ENCODE results near the gene DHRSX. TPM values are rescaled to one million over a fixed set of nuclear protein-coding genes. Genes with fewer than 3 reads are reported as not detected.

DHRSX gene
- total and polyA plus RNA-seq, 10 of the 15 experiments (the other 5 are each of a cell fraction or from before 2014, with no cell fraction given): 1.7 to 39.5 (median 16.5) TPM

- Histone ChIP-seq H3K36me3 (ENCODE audit: control insufficient read depth in 2 of 2, insufficient read depth in 2 of 2, low read length in 1 of 2) (no peaks in the 10 kb centered on the region), H3K9me3 (replicated peaks; ENCODE audit: control insufficient read depth, insufficient read depth, low read length) (peaks cover 3% of the 10 kb centered on the region; the same call in 2 of the 3 replicates), H3K9ac (ENCODE audit: control insufficient read depth, insufficient read depth, low read length) (no peak overlapping the region), H3K27ac (ENCODE audit: control insufficient read depth, insufficient read depth) (no peak overlapping the region), H3K4me1 (ENCODE audit: control insufficient read depth, insufficient read depth, low read length) (no peaks in the 10 kb centered on the region), H3K4me3 (no peak overlapping the region), H3K27me3 (replicated peaks in 1 of 2; ENCODE audit: control insufficient read depth in 2 of 2, insufficient read depth in 2 of 2, low read length in 1 of 2) (no peaks in the 10 kb centered on the region), H3K79me2 (ENCODE audit: control insufficient read depth, insufficient read depth, low read length) (no peaks in the 10 kb centered on the region), H2AFZ (ENCODE audit: control insufficient read depth, low read depth, low read length) (no peak overlapping the region), H4K20me1 (ENCODE audit: control insufficient read depth, insufficient read depth) (no peaks in the 10 kb centered on the region), H3K4me2 (ENCODE audit: control insufficient read depth, insufficient read depth) (no peak overlapping the region)
- BruUV-seq (replicated peaks): no TSS peak
- SMC1A ChIA-PET (ENCODE audit: uncharacterized antibody, unreplicated experiment): no interaction called here
- WGBS (ENCODE audit: insufficient coverage, insufficient replicate concordance, low lambda C conversion rate, missing lambda C conversion rate): 41% methylated on average over 7 of the region's 7 CpGs
- in situ Hi-C loops (cut with MboI) (no loop called here), intact Hi-C loops (cut with micrococcal nuclease; ENCODE audit: unreplicated experiment) (no loop called here)
- POLR2A ChIA-PET: no interaction called here
- FAIRE-seq: no peak
- no peak for DNase-seq (ENCODE audit: low read depth, low spot score)
- no peak for ATAC-seq
- RAD21 ChIA-PET (ENCODE audit: unreplicated experiment): no interaction called here
- TF ChIP-seq PAX8 (IDR thresholded peaks at IDR 0.05) (no peak), SMAD1 (IDR thresholded peaks at IDR 0.05; ENCODE audit: low read depth, partially characterized antibody) (no peak)
- CTCF ChIA-PET: no interaction called here
Measured at GRCh38 chrX:2549876-2550275, 49.1 kb upstream of the DHRSX start.

DNA sequence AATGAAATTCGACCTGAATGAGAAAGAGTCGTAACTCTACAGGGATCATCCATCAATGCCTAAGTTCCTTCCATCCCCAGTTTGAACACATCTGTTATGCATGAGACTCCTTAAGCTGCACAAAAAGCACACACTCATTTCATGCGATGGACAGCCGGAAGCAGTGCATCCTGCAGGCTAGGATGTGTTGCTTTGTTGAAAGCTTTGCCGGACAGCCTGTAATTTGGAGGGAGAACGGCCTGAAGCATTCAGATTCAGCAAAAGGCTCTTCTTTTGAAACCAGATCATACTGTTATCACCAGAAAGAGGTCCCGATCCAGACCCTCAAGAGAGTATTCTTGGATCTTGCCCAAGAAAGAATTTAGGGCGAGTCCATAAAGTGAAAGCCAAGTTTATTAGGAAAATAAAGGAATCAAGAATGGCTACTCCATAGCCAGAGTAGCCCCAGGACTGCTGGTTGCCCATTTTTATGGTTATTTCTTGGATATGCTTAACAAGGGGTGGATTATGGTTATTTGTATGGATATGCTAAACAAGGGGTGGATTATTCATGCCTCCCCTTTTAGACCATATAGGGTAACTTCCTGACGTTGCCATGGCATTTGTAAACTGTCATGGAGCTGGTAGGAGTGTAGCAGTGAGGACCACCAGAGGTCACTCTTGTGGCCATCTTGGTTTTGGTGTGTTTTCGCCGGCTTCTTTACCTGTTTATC, 48.1 kb upstream of the DHRSX start:
- RAD21 ChIA-PET (ENCODE audit: unreplicated experiment): no interaction called here
- no TSS peak for BruUV-seq (replicated peaks)
- no peak overlapping the region for H2AFZ ChIP-seq (ENCODE audit: control insufficient read depth, low read depth, low read length)
- no peak overlapping the region for H3K4me3 ChIP-seq
- intact Hi-C loops (cut with micrococcal nuclease; ENCODE audit: unreplicated experiment) (no loop called here), in situ Hi-C loops (cut with MboI) (no loop called here)
- TF ChIP-seq YY1 (IDR thresholded peaks at IDR 0.05; ENCODE audit: low read depth, low read length): peak; percentile 48; the same call in 1 of the 2 replicates
- TF ChIP-seq NFIC (IDR thresholded peaks at IDR 0.05; ENCODE audit: low read depth, low read length): no peak
- 0 out of 4 replicates have a peak, but pooled peaks of 1 of the 2 experiments have one; percentile 28 for TF ChIP-seq SRF (IDR thresholded peaks at IDR 0.05; ENCODE audit: low read depth in 2 of 2, low read length in 2 of 2)
- no peak overlapping the region for H3K4me2 ChIP-seq (ENCODE audit: control insufficient read depth, insufficient read depth)
- SMC1A ChIA-PET (ENCODE audit: uncharacterized antibody, unreplicated experiment): no interaction called here
- no peaks in the 10 kb centered on the region for H3K36me3 ChIP-seq (ENCODE audit: control insufficient read depth in 2 of 2, insufficient read depth in 2 of 2, low read length in 1 of 2)
- CTCF ChIA-PET: no interaction called here
- WGBS (ENCODE audit: insufficient coverage, insufficient replicate concordance, low lambda C conversion rate, missing lambda C conversion rate): 70% methylated on average over 11 of the region's 11 CpGs
- H3K4me1 ChIP-seq (ENCODE audit: control insufficient read depth, insufficient read depth, low read length): no peaks in the 10 kb centered on the region
- POLR2A ChIA-PET: no interaction called here
- H3K27me3 ChIP-seq (replicated peaks in 1 of 2; ENCODE audit: control insufficient read depth in 2 of 2, insufficient read depth in 2 of 2, low read length in 1 of 2): no peaks in the 10 kb centered on the region
- peaks cover 3% of the 10 kb centered on the region; the same call in 2 of the 3 replicates for H3K9me3 ChIP-seq (replicated peaks; ENCODE audit: control insufficient read depth, insufficient read depth, low read length)
- FAIRE-seq: no peak
- DNase-seq (ENCODE audit: low read depth, low spot score): no peak
- no peaks in the 10 kb centered on the region for H4K20me1 ChIP-seq (ENCODE audit: control insufficient read depth, insufficient read depth)
- no peak overlapping the region for H3K9ac ChIP-seq (ENCODE audit: control insufficient read depth, insufficient read depth, low read length)
- H3K79me2 ChIP-seq (ENCODE audit: control insufficient read depth, insufficient read depth, low read length): no peaks in the 10 kb centered on the region
- H3K27ac ChIP-seq (ENCODE audit: control insufficient read depth, insufficient read depth): no peak overlapping the region
- no peak for ATAC-seq
